A204.1 (cell line): ENCODE data around the gene CLDN25.
"Not testable (repeated sequence)": the region's sequence is repeated elsewhere in the genome, so short reads cannot be mapped to it uniquely, and the experiment has no call there.

Experiments
- FAIRE-seq: peaks from 2 replicates; lab custom pipeline; 2012; peaks lifted over from hg19 to GRCh38; lab: Jason Lieb, UNC

Gene CLDN25

GRCh38 chr11:113779496-113779895 lies at the start of gene CLDN25:
CLDN25 (plus strand) TSS chr11:113779796; CDS start chr11:113779796, 0 bp downstream.
- no peak for FAIRE-seq

GRCh38 chr11:113730887-113731726 lies 48.5 kb upstream of the CLDN25 start:
- peak; percentile 23 for FAIRE-seq

GRCh38 chr11:113732092-113732491 lies 47.5 kb upstream of the CLDN25 start:
- FAIRE-seq = no peak

- FAIRE-seq = no peak
Measured at GRCh38 chr11:113736323-113736722, 43.3 kb upstream of the CLDN25 start.

- no peak for FAIRE-seq
Measured at GRCh38 chr11:113752932-113753331, 26.7 kb upstream of the CLDN25 start.

GRCh38 chr11:113760241-113760640 lies 19.4 kb upstream of the CLDN25 start:
- no peak for FAIRE-seq

- FAIRE-seq = not testable (repeated sequence)
Measured at GRCh38 chr11:113763040-113763439, 16.6 kb upstream of the CLDN25 start.

- FAIRE-seq = no peak
Measured at GRCh38 chr11:113764527-113765219, 14.9 kb upstream of the CLDN25 start.

GRCh38 chr11:113771964-113772363 lies 7.6 kb upstream of the CLDN25 start:
- no peak for FAIRE-seq

- FAIRE-seq = no peak
Measured at GRCh38 chr11:113773092-113773415, 6.5 kb upstream of the CLDN25 start.

GRCh38 chr11:113773416-113774173 lies 6.0 kb upstream of the CLDN25 start, which contains the start of gene ZW10:
ZW10 (minus strand) TSS chr11:113773692; CDS start chr11:113773666, 26 bp downstream.
- peak; percentile 92 for FAIRE-seq

GRCh38 chr11:113774174-113774503 lies 5.5 kb upstream of the CLDN25 start:
- FAIRE-seq = no peak

- FAIRE-seq = no peak
Measured at GRCh38 chr11:113778111-113778910, 1.3 kb upstream of the CLDN25 start.

- FAIRE-seq = no peak
Measured at GRCh38 chr11:113781682-113782081, 2.1 kb downstream of the CLDN25 start.

- no peak for FAIRE-seq
Measured at GRCh38 chr11:113782134-113782533, 2.5 kb downstream of the CLDN25 start.

GRCh38 chr11:113789016-113789415 lies 9.4 kb downstream of the CLDN25 start:
- not testable (repeated sequence) for FAIRE-seq

- no peak for FAIRE-seq
Measured at GRCh38 chr11:113789675-113790320, 10.2 kb downstream of the CLDN25 start.

GRCh38 chr11:113796663-113797259 lies 17.2 kb downstream of the CLDN25 start:
- peak; percentile 73 for FAIRE-seq

GRCh38 chr11:113802621-113803020 lies 23.0 kb downstream of the CLDN25 start:
- FAIRE-seq = no peak

- no peak for FAIRE-seq
Measured at GRCh38 chr11:113805640-113806039, 26.0 kb downstream of the CLDN25 start.

- no peak for FAIRE-seq
Measured at GRCh38 chr11:113806406-113806805, 26.8 kb downstream of the CLDN25 start.
